C4-2B (cell line): Measurements from ENCODE around the gene FGFBP2.
A peak's percentile ranks its signal among the peaks of the same experiment; 100 is the strongest.

Source experiments
- H3K27ac ChIP-seq: fragments of 450-650 bp; 2 replicates; pipeline ENCODE4 v1.5.1; 2017
- CTCF ChIP-seq: fragments of 450-650 bp; conservative IDR thresholded peaks from 2 replicates; pipeline ENCODE4 v1.5.1; 2017; ENCODE audit warnings: mild to moderate bottlenecking
- ZFX ChIP-seq: fragments of 450-650 bp; IDR thresholded peaks from 2 replicates; pipeline ENCODE4 v1.6.1; 2017

Gene FGFBP2

GRCh38 chr4:15965325-15965724, 2.4 kb upstream of the FGFBP2 start:
- H3K27ac ChIP-seq = no peak overlapping the region
- TF ChIP-seq CTCF (no peak), ZFX (no peak)

GRCh38 chr4:15964159-15964558, 1.2 kb upstream of the FGFBP2 start:
- no peak overlapping the region for H3K27ac ChIP-seq
- no peak for TF ChIP-seq ZFX
- peak; percentile 5 for TF ChIP-seq CTCF

- TF ChIP-seq CTCF (no peak), ZFX (no peak)
- no peak overlapping the region for H3K27ac ChIP-seq
These were observed 601 bp upstream of the FGFBP2 start for GRCh38 chr4:15963576-15963975.

GRCh38 chr4:15961781-15962510, 1.0 kb downstream of the FGFBP2 start:
- TF ChIP-seq ZFX (no peak), CTCF (no peak)
- H3K27ac ChIP-seq = no peak overlapping the region

- no peak for TF ChIP-seq CTCF
- TF ChIP-seq ZFX = no peak
- no peak overlapping the region for H3K27ac ChIP-seq
These were observed 4.4 kb downstream of the FGFBP2 start for GRCh38 chr4:15958562-15958961.

- no peak overlapping the region for H3K27ac ChIP-seq
- peak; percentile 91 for TF ChIP-seq CTCF
- no peak for TF ChIP-seq ZFX
These were observed 6.7 kb downstream of the FGFBP2 start for GRCh38 chr4:15956179-15956850.

GRCh38 chr4:15955670-15956069, 7.3 kb downstream of the FGFBP2 start:
- H3K27ac ChIP-seq = no peak overlapping the region
- TF ChIP-seq ZFX (no peak), CTCF (no peak)
